NCI-H2029 treated with DMSO at 0.1 percent for 48 hours (cell line): ENCODE results near the gene YPEL4.

Experiments
- DNase-seq: peaks from one replicate; lab custom pipeline; 2025; lab: John Stamatoyannopoulos, UW

The YPEL4 gene

GRCh38 chr11:57650739-57651090 is 1.0 kb upstream of the YPEL4 start:
- no peak for DNase-seq

- no peak for DNase-seq
These were observed 644 bp downstream of the YPEL4 start for GRCh38 chr11:57648801-57649735.

- DNase-seq = no peak
These were observed 1.5 kb downstream of the YPEL4 start for GRCh38 chr11:57647960-57648800.

GRCh38 chr11:57647372-57647771 is 2.3 kb downstream of the YPEL4 start:
- no peak for DNase-seq

- DNase-seq = no peak
These were observed 2.9 kb downstream of the YPEL4 start for GRCh38 chr11:57646799-57647303.

GRCh38 chr11:57646194-57646798 is 3.4 kb downstream of the YPEL4 start:
- no peak for DNase-seq

- no peak for DNase-seq
These were observed 4.0 kb downstream of the YPEL4 start for GRCh38 chr11:57645689-57646085.

- peak; percentile 32 for DNase-seq
These were observed 4.7 kb downstream of the YPEL4 start for GRCh38 chr11:57644748-57645688.

- DNase-seq = no peak
These were observed 5.9 kb downstream of the YPEL4 start for GRCh38 chr11:57643802-57644201.

GRCh38 chr11:57641011-57641807 is 8.5 kb downstream of the YPEL4 start:
- DNase-seq = peak; percentile 36

- DNase-seq = no peak
These were observed 9.5 kb downstream of the YPEL4 start for GRCh38 chr11:57640068-57640800.

- DNase-seq = no peak
These were observed 10.2 kb downstream of the YPEL4 start for GRCh38 chr11:57639321-57640067.

GRCh38 chr11:57638811-57639320 is 10.8 kb downstream of the YPEL4 start:
- DNase-seq = no peak

GRCh38 chr11:57638005-57638781 is 11.5 kb downstream of the YPEL4 start:
- no peak for DNase-seq

- DNase-seq = no peak
These were observed 12.1 kb downstream of the YPEL4 start for GRCh38 chr11:57637626-57638004.

- no peak for DNase-seq
These were observed 14.5 kb downstream of the YPEL4 start for GRCh38 chr11:57635246-57635645.

- DNase-seq = no peak
These were observed 15.4 kb downstream of the YPEL4 start for GRCh38 chr11:57634311-57634710.
